Left lung (tissue), 10 donors: ENCODE results near the gene LRSAM1. TPM values are rescaled to one million over a fixed set of nuclear protein-coding genes. Genes with fewer than 3 reads are reported as not detected.

ENCODE experiments used
- ATAC-seq: fragments of 200-7000 bp; cut with Tn5 transposase; one replicate; pipeline ENCODE4 v1.9.1; 2020; ENCODE audit warnings: moderate library complexity
- DNase-seq, 4 donors: peaks; one replicate each; pipeline ENCODE4 v3.0.0-alpha.2; 2013 to 2020
- H3K27ac ChIP-seq, 2 donors: fragments of 200-600 bp; sonication (generic) in 1 of 2; one replicate each; pipeline versions ENCODE4 v1.5.0 to v1.8.0; 2020 to 2021
- H3K27me3 ChIP-seq, 2 donors: fragments of 200-600 bp; sonication (generic) in 1 of 2; one replicate each; pipeline versions ENCODE4 v1.5.0 to v1.8.0; 2020 to 2021
- H3K36me3 ChIP-seq, 2 donors: fragments of 200-600 bp; sonication (generic) in 1 of 2; one replicate each; pipeline versions ENCODE4 v1.5.0 to v1.8.0; 2020 to 2021
- H3K4me1 ChIP-seq, 2 donors: fragments of 200-600 bp; one replicate each; pipeline ENCODE4 v1.8.0; 2021
- H3K4me3 ChIP-seq, 2 donors: fragments of 200-600 bp; sonication (generic) in 1 of 2; one replicate each; pipeline versions ENCODE4 v1.5.0 to v1.8.0; 2020 to 2021; ENCODE audit warnings: mild to moderate bottlenecking in 1 of 2
- H3K9me3 ChIP-seq, 2 donors: fragments of 200-600 bp; sonication (generic) in 1 of 2; one replicate each; pipeline versions ENCODE4 v1.5.0 to v1.8.0; 2020 to 2021
- CTCF ChIP-seq, 2 donors: fragments of 200-600 bp; sonication (generic) in 1 of 2; IDR thresholded peaks; one replicate each; pipeline versions ENCODE4 v1.5.0 to v1.8.0; 2021; ENCODE audit warnings: antibody characterized with exemption in 2 of 2
- intact Hi-C, 2 donors: fragments of 100-400 bp; cut with DNase I; formaldehyde crosslinking; loops; one replicate each; pipeline versions ENCODE4 v1.11.2 to v1.14.2; 2022
- polyA plus RNA-seq, 6 donors: library from polyadenylated mRNA; unstranded; fragments of 120-200 nt; gene quantifications; one replicate each; pipeline ENCODE4 v1.2.1, GENCODE V29; 2013; ENCODE audit not compliant: insufficient read length in 6 of 6
- total RNA-seq, 2 donors: library from RNA; stranded (reverse); fragmentation: NEBNext Ultra II Directional; extraction: Animal tissue kit (Norgen Biotek cat#: 25700); gene quantifications; one replicate each; pipeline ENCODE4 v1.2.1, GENCODE V29; 2021
- donor health status: DM: no; HTN: yes; CAD: no.
- donor health status: DM: no; HTN: no; CAD: no.

LRSAM1 gene
- total and polyA plus RNA-seq, 8 donors = 16.4 to 24.4 (median 19.4) TPM

DNA sequence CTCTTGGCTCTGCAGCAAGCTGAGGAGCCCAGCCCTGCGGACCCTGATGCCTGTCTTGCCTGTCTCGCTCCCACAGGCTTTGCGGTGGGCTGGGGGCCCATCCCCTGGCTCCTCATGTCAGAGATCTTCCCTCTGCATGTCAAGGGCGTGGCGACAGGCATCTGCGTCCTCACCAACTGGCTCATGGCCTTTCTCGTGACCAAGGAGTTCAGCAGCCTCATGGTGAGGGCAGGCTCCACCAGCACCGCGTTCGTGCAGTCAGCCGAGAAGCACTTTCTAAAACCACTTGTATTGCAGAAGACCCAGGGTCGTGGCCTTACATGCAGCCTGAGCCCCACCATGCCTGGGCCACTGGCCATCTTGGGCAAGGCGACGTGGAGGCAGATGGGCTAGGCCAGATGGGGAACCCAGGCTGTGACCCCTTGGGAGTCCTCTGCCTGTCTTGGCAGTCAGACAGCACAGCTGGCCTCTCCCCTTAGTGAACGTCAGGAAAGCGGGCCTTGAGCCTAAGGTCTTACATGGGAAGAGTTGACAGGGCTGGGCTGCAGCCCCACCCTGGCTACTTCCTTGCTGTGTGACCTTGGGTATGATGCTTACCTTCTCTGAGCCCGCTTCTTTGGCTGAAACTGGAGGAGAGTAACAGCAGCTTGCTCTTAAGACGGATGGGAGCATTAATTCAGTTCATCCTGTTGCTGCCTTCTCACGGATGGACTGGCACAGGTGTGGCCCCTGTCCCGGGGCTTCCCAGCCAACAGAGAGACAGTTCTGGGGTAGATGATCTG is 45.8 kb upstream of the LRSAM1 start:
- no peaks in the 10 kb centered on the region for H3K9me3 ChIP-seq
- no peaks in the 10 kb centered on the region for H3K27me3 ChIP-seq
- H3K27ac ChIP-seq = no peak overlapping the region
- no peak overlapping the region for H3K4me3 ChIP-seq
- ATAC-seq (no peak), DNase-seq (peak in 1 of 4 donors; percentile 61)
- H3K36me3 ChIP-seq = peaks cover 0 to 44% of the 10 kb centered on the region in 2 donors
- intact Hi-C loops = no loop called here
- H3K4me1 ChIP-seq = peaks cover 0 to 3% of the 10 kb centered on the region in 2 donors
- no peak for TF ChIP-seq CTCF (IDR thresholded peaks at IDR 0.05)

DNA sequence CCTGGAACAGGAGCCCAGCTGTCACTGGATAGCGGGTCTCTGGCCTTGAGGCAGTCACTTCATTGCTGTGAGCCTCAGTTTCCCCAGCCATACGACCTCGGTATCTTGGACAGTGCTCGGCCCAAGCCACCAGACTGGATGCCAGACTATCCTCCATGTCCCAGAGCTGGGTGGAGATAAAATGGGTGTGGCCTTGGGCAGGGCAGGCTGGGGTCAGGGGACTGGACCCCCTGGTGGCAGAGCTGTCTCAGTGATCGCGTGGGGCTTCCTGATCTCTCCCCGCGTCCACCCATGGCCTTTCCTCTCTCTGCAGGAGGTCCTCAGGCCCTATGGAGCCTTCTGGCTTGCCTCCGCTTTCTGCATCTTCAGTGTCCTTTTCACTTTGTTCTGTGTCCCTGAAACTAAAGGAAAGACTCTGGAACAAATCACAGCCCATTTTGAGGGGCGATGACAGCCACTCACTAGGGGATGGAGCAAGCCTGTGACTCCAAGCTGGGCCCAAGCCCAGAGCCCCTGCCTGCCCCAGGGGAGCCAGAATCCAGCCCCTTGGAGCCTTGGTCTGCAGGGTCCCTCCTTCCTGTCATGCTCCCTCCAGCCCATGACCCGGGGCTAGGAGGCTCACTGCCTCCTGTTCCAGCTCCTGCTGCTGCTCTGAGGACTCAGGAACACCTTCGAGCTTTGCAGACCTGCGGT is 44.4 kb upstream of the LRSAM1 start:
- DNase-seq = peak in 1 of 4 donors; percentile 37
- ATAC-seq = no peak
- Histone ChIP-seq H3K4me3 (no peak overlapping the region), H3K9me3 (no peaks in the 10 kb centered on the region), H3K4me1 (peaks cover 0 to 8% of the 10 kb centered on the region in 2 donors), H3K27ac (no peak overlapping the region), H3K27me3 (no peaks in the 10 kb centered on the region), H3K36me3 (peaks cover 0 to 32% of the 10 kb centered on the region in 2 donors)
- TF ChIP-seq CTCF (IDR thresholded peaks at IDR 0.05) = no peak
- intact Hi-C loops = no loop called here

- Histone ChIP-seq H3K4me3 (no peak overlapping the region), H3K4me1 (peaks cover 0 to 8% of the 10 kb centered on the region in 2 donors), H3K27me3 (no peaks in the 10 kb centered on the region), H3K27ac (no peak overlapping the region), H3K36me3 (peaks cover 0 to 32% of the 10 kb centered on the region in 2 donors), H3K9me3 (no peaks in the 10 kb centered on the region)
- intact Hi-C loops = no loop called here
- DNase-seq = no peak
- no peak for TF ChIP-seq CTCF (IDR thresholded peaks at IDR 0.05)
- ATAC-seq = no peak
These were observed 43.8 kb upstream of the LRSAM1 start for GRCh38 chr9:127407492-127407843.

DNA sequence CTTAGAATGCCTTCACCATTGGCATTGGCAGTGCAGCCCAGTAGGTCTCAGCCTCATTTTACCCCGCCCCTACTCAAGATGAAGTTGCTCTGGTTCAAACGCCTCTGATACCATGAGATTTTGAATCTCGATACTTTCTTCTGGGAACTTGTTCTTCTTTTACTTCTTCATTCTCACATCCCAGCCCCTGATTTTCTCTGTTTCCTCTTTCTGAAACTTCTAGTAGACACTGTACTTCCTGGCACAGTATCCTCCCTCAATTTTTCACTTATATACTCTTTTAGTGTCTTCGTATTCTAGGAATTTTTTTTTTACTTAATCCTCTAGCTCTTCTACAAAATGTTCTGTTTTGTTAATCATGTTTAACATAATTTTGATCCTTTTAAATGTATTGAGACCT is 40.2 kb upstream of the LRSAM1 start:
- Histone ChIP-seq H3K27ac (peak overlapping the region; percentile 53 to 63), H3K4me3 (no peak overlapping the region), H3K36me3 (peaks cover 0 to 6% of the 10 kb centered on the region in 2 donors), H3K9me3 (no peaks in the 10 kb centered on the region), H3K4me1 (peaks cover 0 to 8% of the 10 kb centered on the region in 2 donors), H3K27me3 (no peaks in the 10 kb centered on the region)
- TF ChIP-seq CTCF (IDR thresholded peaks at IDR 0.05) = no peak
- DNase-seq (no peak), ATAC-seq (peak; percentile 52)
- intact Hi-C loops = no loop called here

DNA sequence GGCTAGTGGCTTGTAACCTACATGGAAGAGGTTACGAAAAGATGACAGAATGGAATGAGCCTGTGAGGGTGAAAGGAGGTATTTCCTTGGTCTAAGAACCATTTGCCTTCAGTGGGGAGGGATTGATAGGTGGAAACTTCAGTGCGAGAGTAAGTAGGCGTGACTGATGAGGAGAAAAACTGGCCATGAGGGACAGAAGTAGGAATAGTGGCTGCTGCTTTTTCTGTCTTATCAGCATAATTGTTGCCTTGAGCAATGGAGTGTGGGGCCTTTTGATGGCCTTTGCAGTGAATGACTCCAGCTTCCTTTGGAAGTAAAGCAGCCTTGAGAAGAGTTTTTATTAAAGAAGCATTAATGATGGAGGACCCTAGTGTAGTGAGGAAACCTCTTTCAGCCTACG is 36.2 kb upstream of the LRSAM1 start:
- Histone ChIP-seq H3K36me3 (no peaks in the 10 kb centered on the region), H3K9me3 (no peaks in the 10 kb centered on the region), H3K27ac (no peak overlapping the region), H3K27me3 (no peaks in the 10 kb centered on the region), H3K4me3 (no peak overlapping the region), H3K4me1 (peaks cover 0 to 8% of the 10 kb centered on the region in 2 donors)
- TF ChIP-seq CTCF (IDR thresholded peaks at IDR 0.05) = no peak
- DNase-seq = no peak
- ATAC-seq = no peak
- intact Hi-C loops = no loop called here
